HFFc6 (cell line): ENCODE measurements around the gene EXOC2. TPM values are rescaled to one million over a fixed set of nuclear protein-coding genes. Genes with fewer than 3 reads are reported as not detected.

Experiments used
- DNase-seq: peaks from one replicate; pipeline ENCODE4 v3.0.0-alpha.2; 2018
- H3K27ac Mint-ChIP-seq: 2 replicates; pipeline ENCODE4 v1.8.0; 2020; ENCODE audit warnings: mild to moderate bottlenecking, mixed read lengths
- H3K27me3 Mint-ChIP-seq: 2 replicates; pipeline ENCODE4 v1.8.0; 2021; ENCODE audit warnings: mild to moderate bottlenecking, moderate library complexity, mixed read lengths; ENCODE audit not compliant: insufficient read depth
- H3K36me3 Mint-ChIP-seq: 2 replicates; pipeline ENCODE4 v1.8.0; 2021; ENCODE audit warnings: low read depth, mixed read lengths
- H3K4me1 Mint-ChIP-seq: 2 replicates; pipeline ENCODE4 v1.8.0; 2020; ENCODE audit warnings: low read depth, mixed read lengths
- H3K4me3 Mint-ChIP-seq: 2 replicates; pipeline ENCODE4 v1.8.0; 2020; ENCODE audit warnings: mild to moderate bottlenecking, moderate library complexity, mixed read lengths
- H3K9me3 Mint-ChIP-seq: 2 replicates; pipeline ENCODE4 v1.8.0; 2020; ENCODE audit warnings: mild to moderate bottlenecking, mixed read lengths
- total RNA-seq, 6 experiments: library from RNA; stranded (reverse); fragmentation: NEBNext Ultra II Directional; extraction: Animal tissue kit (Norgen Biotek cat#: 25700); gene quantifications; 2 replicates in 1 of 6; 3 replicates in 5 of 6; pipeline ENCODE4 v1.2.3, GENCODE V29; 2021
- TF ChIP-seq, protein P1 (sequence below): fragments of 200-600 bp; sonication (generic); IDR thresholded peaks from 2 replicates; pipeline ENCODE4 v1.5.0; 2021; ENCODE audit warnings: antibody characterized with exemption, mild to moderate bottlenecking

The EXOC2 gene
- total RNA-seq, 6 experiments from 2014 or later: 19.3 to 22.4 (median 20.3) TPM

DNA sequence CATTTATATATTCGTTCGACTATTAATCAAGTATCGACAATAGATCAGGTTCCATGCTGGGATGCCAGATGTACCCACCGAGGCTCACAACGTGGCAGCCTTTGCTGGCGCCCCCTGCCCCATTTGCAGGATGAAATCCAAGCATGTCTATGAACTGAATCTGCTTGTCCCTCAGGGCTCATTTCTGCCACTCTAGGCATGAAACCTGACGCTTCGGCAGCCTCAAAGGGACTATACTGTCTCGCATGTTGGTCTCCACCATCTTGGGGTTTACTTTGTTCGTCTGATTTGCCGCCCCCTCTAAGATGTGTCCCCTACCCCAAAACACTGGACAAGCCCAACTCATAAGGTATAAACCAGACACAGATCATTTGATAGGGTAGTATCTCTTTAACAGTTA, 72.8 kb downstream of the EXOC2 start:
- peaks cover 19% of the 10 kb centered on the region for H3K4me1 Mint-ChIP-seq
- H3K36me3 Mint-ChIP-seq: peaks cover 6% of the 10 kb centered on the region; the same call in 1 of the 2 replicates
- no peaks in the 10 kb centered on the region for H3K9me3 Mint-ChIP-seq
- H3K4me3 Mint-ChIP-seq: no peak overlapping the region
- DNase-seq: no peak
- no peak overlapping the region for H3K27ac Mint-ChIP-seq
- TF ChIP-seq, protein P1, sequence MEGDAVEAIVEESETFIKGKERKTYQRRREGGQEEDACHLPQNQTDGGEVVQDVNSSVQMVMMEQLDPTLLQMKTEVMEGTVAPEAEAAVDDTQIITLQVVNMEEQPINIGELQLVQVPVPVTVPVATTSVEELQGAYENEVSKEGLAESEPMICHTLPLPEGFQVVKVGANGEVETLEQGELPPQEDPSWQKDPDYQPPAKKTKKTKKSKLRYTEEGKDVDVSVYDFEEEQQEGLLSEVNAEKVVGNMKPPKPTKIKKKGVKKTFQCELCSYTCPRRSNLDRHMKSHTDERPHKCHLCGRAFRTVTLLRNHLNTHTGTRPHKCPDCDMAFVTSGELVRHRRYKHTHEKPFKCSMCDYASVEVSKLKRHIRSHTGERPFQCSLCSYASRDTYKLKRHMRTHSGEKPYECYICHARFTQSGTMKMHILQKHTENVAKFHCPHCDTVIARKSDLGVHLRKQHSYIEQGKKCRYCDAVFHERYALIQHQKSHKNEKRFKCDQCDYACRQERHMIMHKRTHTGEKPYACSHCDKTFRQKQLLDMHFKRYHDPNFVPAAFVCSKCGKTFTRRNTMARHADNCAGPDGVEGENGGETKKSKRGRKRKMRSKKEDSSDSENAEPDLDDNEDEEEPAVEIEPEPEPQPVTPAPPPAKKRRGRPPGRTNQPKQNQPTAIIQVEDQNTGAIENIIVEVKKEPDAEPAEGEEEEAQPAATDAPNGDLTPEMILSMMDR: no peak
- H3K27me3 Mint-ChIP-seq: no peaks in the 10 kb centered on the region; the same call in 1 of the 2 replicates

DNA sequence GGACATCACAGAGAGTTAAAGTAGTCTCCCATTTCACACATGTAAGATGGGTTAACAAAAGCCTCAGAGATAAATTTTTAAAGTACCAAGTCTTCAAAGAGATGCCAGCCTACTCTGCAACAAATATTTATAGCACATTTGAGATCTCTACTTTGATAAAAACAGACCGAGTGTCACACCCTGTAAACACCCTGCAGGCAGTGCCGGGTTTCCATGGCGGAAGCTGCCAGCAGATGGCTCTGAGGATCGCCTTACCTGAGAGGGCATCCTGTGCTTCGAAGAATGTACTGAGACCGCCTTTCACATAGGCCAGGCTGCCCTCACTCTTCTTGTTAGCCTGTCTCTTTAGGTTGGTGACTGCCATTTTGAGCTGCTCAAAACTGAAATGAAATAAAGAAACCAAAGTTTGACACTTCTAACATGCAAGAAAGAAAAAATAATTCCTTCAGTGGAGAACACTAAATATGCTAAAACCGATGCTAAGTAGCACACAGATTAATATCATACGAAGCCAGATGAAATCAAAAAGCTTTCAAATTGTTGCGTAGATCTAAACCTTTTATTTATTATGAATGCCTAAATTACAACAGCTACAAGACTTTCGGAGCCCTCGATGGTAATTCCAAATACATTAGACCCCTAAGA, 75.4 kb downstream of the EXOC2 start:
- no peaks in the 10 kb centered on the region for H3K9me3 Mint-ChIP-seq
- peaks cover 6% of the 10 kb centered on the region; the same call in 1 of the 2 replicates for H3K36me3 Mint-ChIP-seq
- peaks cover 10% of the 10 kb centered on the region; the same call in 1 of the 2 replicates for H3K4me1 Mint-ChIP-seq
- DNase-seq: no peak
- H3K27ac Mint-ChIP-seq: no peak overlapping the region
- TF ChIP-seq, protein P1: no peak
- no peak overlapping the region for H3K4me3 Mint-ChIP-seq
- H3K27me3 Mint-ChIP-seq: no peaks in the 10 kb centered on the region; the same call in 1 of the 2 replicates

DNA sequence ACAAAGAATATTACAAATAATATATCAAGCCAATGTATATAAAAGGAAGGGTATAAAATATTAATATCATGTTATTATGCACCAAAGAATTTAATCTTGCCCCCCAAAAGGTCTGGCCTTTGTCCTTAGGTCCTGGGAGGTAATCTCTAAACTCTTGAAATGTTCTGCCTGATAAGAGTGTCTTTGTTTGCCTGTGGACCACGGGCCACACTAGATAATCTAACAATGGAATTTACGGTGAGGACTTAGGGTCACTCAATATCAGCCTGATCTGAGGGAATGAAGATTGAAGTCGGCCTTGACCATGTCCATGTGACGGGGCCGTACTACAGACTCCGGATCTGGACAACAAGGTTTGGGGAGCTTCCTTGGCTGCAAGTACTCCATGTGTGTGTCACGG, 79.0 kb downstream of the EXOC2 start:
- no peak overlapping the region for H3K4me3 Mint-ChIP-seq
- no peak overlapping the region for H3K27ac Mint-ChIP-seq
- no peak for DNase-seq
- TF ChIP-seq, protein P1: no peak
- no peaks in the 10 kb centered on the region for H3K27me3 Mint-ChIP-seq
- H3K36me3 Mint-ChIP-seq: no peaks in the 10 kb centered on the region
- no peaks in the 10 kb centered on the region for H3K9me3 Mint-ChIP-seq
- H3K4me1 Mint-ChIP-seq: no peaks in the 10 kb centered on the region

DNA sequence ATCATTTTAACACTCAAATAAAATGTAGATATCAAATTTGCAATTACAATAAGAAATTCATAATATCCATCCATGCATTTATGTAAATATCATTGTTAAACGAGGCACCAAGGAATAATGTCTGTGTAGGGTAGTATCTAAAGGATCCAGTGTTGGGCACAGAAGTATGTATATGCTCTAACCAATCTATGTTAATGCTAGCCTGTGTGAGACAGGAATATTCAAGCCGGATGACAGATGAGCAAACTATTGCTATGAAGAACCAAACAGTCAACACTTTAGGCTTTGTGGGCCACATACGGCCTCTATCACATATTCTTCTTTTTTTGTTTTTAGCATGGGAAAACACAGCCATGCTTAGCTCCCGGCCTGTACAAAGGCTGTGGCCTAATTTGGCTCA, 81.0 kb downstream of the EXOC2 start:
- Mint-ChIP-seq H3K27ac (no peak overlapping the region), H3K27me3 (no peaks in the 10 kb centered on the region)

DNA sequence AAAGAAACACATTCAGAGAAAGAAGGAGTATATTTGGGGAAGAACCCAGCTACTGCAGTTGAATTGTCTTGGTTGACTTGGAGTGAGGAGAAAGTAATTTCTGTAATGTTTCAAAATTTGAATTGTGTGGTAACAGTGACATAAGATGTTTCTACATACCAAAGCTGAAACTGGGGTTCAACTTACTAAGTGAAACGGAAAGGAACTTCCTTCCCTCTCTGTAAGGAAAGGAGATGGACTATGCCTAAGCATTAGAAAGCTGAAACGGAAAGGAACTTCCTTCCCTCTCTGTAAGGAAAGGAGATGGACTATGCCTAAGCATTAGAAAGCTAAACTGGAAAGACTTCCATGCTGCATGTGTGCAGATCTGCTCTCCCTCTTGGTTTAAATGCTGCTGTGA, 82.1 kb downstream of the EXOC2 start:
- TF ChIP-seq, protein P1: no peak
- H3K36me3 Mint-ChIP-seq: peaks cover 10% of the 10 kb centered on the region
- no peak overlapping the region for H3K27ac Mint-ChIP-seq
- DNase-seq: no peak
- no peaks in the 10 kb centered on the region for H3K9me3 Mint-ChIP-seq
- no peak overlapping the region for H3K4me3 Mint-ChIP-seq
- no peaks in the 10 kb centered on the region for H3K4me1 Mint-ChIP-seq
- no peaks in the 10 kb centered on the region for H3K27me3 Mint-ChIP-seq

More for the DNA sequence above, 81.0 kb downstream of the EXOC2 start:
- Mint-ChIP-seq H3K36me3 (no peaks in the 10 kb centered on the region; the same call in 1 of the 2 replicates), H3K4me3 (no peak overlapping the region), H3K9me3 (no peaks in the 10 kb centered on the region), H3K4me1 (no peaks in the 10 kb centered on the region)
- no peak for DNase-seq
- TF ChIP-seq, protein P1: no peak
